ENCODE measurements around the gene DYRK1A.

DYRK1A gene

GRCh38 chr21:37383784-37384311 lies 17.3 kb downstream of the DYRK1A start:
- no peak for DNase-seq (ENCODE audit: low spot score)
- TF ChIP-seq CTCF (IDR thresholded peaks at IDR 0.05; ENCODE audit: borderline replicate concordance, control extremely low read depth, extremely low read depth, insufficient read depth, missing control alignments), result no peak
- in situ Hi-C loops (cut with MboI; ENCODE audit: low sequenced_read_pairs, unreplicated experiment), result no loop called here

- DNase-seq (ENCODE audit: low spot score), result no peak
- in situ Hi-C loops (cut with MboI; ENCODE audit: low sequenced_read_pairs, unreplicated experiment), result no loop called here
- TF ChIP-seq CTCF (IDR thresholded peaks at IDR 0.05; ENCODE audit: borderline replicate concordance, control extremely low read depth, extremely low read depth, insufficient read depth, missing control alignments), result no peak
Observed at GRCh38 chr21:37384416-37384815, 17.8 kb downstream of the DYRK1A start.

- no peak for TF ChIP-seq CTCF (IDR thresholded peaks at IDR 0.05; ENCODE audit: borderline replicate concordance, control extremely low read depth, extremely low read depth, insufficient read depth, missing control alignments)
- in situ Hi-C loops (cut with MboI; ENCODE audit: low sequenced_read_pairs, unreplicated experiment), result no loop called here
- no peak for DNase-seq (ENCODE audit: low spot score)
Observed at GRCh38 chr21:37385179-37385765, 18.7 kb downstream of the DYRK1A start.

- TF ChIP-seq CTCF (IDR thresholded peaks at IDR 0.05; ENCODE audit: borderline replicate concordance, control extremely low read depth, extremely low read depth, insufficient read depth, missing control alignments), result no peak
- in situ Hi-C loops (cut with MboI; ENCODE audit: low sequenced_read_pairs, unreplicated experiment), result no loop called here
- DNase-seq (ENCODE audit: low spot score), result no peak
Observed at GRCh38 chr21:37386151-37386550, 19.6 kb downstream of the DYRK1A start.

- in situ Hi-C loops (cut with MboI; ENCODE audit: low sequenced_read_pairs, unreplicated experiment), result no loop called here
- TF ChIP-seq CTCF (IDR thresholded peaks at IDR 0.05; ENCODE audit: borderline replicate concordance, control extremely low read depth, extremely low read depth, insufficient read depth, missing control alignments), result no peak
- DNase-seq (ENCODE audit: low spot score), result no peak
Observed at GRCh38 chr21:37389456-37389855, 22.9 kb downstream of the DYRK1A start.

GRCh38 chr21:37391666-37392065 lies 25.1 kb downstream of the DYRK1A start:
- in situ Hi-C loops (cut with MboI; ENCODE audit: low sequenced_read_pairs, unreplicated experiment), result no loop called here
- TF ChIP-seq CTCF (IDR thresholded peaks at IDR 0.05; ENCODE audit: borderline replicate concordance, control extremely low read depth, extremely low read depth, insufficient read depth, missing control alignments), result no peak
- DNase-seq (ENCODE audit: low spot score), result no peak
